HG02610 (cell line): ENCODE data around the gene NPHS1.

ENCODE experiments used
- ATAC-seq: cut with Tn5 transposase; IDR thresholded peaks from one replicate; pipeline ENCODE4 v1.9.1; 2021; ENCODE audit warnings: mild to moderate bottlenecking, moderate library complexity; ENCODE audit not compliant: unreplicated experiment

NPHS1 gene

GRCh38 chr19:35789978-35790944 lies 62.0 kb downstream of the NPHS1 start:
- ATAC-seq, result no peak

- no peak for ATAC-seq
Measured at GRCh38 chr19:35789195-35789977, 62.9 kb downstream of the NPHS1 start.

DNA sequence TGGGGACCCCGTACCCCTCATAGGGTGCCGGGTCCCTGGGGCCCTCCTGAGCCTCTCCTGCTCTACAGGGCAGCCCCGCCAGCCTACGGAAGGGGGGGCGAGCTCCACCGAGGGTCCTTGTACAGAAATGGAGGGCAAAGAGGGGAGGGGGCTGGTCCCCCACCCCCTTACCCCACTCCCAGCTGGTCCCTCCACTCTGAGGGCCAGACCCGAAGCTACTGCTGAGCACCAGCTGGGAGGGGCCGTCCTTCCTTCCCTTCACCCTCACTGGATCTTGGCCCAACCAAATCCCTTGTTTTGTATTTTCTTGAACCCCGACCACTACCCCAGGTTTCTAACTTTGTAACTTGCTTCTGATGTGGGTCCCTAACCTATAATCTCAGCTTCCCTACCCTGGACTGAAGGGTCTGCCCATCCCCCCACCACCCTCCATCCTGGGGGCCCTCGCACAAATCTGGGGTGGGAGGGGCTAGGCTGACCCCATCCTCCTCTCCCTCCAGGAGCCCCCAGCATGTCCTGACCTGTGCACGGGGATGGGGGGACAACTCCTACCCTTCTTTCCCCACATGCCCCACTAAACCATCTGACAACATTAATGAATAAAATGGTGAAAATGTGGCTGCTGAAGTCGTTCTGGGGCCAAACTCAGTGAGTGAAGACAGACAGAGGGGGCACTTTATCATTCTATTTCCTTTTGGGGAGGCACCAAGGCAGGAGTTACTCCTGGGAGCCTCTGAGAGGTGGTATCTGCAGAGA lies 63.9 kb downstream of the NPHS1 start:
- ATAC-seq, result no peak

DNA sequence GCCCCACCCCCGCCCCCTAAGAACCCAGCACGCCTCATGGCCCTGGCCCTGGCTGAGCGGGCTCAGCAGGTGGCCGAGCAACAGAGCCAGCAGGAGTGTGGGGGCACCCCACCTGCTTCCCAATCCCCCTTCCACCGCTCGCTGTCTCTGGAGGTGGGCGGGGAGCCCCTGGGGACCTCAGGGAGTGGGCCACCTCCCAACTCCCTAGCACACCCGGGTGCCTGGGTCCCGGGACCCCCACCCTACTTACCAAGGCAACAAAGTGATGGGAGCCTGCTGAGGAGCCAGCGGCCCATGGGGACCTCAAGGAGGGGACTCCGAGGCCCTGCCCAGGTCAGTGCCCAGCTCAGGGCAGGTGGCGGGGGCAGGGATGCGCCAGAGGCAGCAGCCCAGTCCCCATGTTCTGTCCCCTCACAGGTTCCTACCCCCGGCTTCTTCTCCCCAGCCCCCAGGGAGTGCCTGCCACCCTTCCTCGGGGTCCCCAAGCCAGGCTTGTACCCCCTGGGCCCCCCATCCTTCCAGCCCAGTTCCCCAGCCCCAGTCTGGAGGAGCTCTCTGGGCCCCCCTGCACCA lies 65.0 kb downstream of the NPHS1 start:
- no peak for ATAC-seq

GRCh38 chr19:35786299-35787160 lies 65.8 kb downstream of the NPHS1 start:
- no peak for ATAC-seq

DNA sequence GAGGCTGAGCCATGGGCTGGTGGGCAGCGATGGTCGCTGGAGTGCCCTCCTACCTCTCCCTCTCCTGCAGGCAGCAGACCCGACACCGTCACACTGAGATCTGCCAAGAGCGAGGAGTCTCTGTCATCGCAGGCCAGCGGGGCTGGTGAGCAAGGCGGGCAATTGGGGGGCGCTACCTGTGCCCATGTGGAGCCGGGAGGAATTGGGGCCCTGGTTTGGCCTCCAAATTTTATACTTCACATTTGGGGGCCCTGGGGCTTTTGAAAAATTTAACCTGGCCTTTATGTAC lies 67.0 kb downstream of the NPHS1 start:
- no peak for ATAC-seq

- ATAC-seq, result no peak
Measured at GRCh38 chr19:35784503-35785338, 67.6 kb downstream of the NPHS1 start.

- ATAC-seq, result no peak
Measured at GRCh38 chr19:35783469-35784434, 68.6 kb downstream of the NPHS1 start.

- ATAC-seq, result no peak
Measured at GRCh38 chr19:35782589-35782988, 69.7 kb downstream of the NPHS1 start.

DNA sequence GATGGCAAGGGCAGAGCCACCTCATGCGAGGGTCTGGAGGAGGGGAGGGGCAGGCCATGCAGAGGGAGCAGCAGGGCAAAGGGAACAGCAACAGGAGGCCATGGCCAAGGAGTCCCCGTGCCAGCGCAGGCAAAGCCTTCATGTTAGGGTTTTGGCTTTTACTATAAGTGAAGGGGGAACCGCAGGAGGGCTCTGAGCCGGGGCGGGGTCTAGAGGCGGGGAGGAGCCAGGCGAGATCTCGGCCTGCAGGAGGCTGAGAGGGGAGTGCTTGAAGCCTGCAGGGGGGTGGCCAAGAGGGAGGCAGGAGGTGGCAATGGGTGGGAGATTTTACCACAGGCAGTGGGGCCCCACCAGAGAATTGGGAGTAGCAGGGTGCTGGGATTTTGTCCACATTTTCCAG lies 70.7 kb downstream of the NPHS1 start:
- no peak for ATAC-seq

- ATAC-seq, result no peak
Measured at GRCh38 chr19:35780717-35781116, 71.6 kb downstream of the NPHS1 start.

- ATAC-seq, result no peak
Measured at GRCh38 chr19:35780058-35780457, 72.2 kb downstream of the NPHS1 start.

GRCh38 chr19:35779033-35779432 lies 73.3 kb downstream of the NPHS1 start:
- no peak for ATAC-seq

DNA sequence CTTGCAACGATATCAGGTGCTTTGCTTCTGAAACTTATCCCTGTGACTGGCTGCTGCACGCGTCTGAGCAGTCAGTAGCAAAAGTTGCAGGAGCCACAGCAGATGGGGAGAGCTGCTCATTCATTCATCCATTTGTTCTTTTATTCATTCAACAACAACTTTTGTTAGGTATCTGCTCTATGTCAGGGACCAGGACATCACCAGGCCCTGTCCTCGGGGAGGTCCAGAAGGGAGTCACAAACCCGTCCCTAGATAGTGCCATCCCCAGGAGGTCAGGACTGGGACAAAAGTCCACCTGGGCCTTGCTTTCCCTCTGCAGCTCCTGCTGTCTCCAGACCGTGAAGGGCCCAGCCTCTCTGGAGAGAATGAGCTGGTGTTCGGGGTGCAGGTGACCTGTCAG lies 74.3 kb downstream of the NPHS1 start:
- ATAC-seq, result no peak

DNA sequence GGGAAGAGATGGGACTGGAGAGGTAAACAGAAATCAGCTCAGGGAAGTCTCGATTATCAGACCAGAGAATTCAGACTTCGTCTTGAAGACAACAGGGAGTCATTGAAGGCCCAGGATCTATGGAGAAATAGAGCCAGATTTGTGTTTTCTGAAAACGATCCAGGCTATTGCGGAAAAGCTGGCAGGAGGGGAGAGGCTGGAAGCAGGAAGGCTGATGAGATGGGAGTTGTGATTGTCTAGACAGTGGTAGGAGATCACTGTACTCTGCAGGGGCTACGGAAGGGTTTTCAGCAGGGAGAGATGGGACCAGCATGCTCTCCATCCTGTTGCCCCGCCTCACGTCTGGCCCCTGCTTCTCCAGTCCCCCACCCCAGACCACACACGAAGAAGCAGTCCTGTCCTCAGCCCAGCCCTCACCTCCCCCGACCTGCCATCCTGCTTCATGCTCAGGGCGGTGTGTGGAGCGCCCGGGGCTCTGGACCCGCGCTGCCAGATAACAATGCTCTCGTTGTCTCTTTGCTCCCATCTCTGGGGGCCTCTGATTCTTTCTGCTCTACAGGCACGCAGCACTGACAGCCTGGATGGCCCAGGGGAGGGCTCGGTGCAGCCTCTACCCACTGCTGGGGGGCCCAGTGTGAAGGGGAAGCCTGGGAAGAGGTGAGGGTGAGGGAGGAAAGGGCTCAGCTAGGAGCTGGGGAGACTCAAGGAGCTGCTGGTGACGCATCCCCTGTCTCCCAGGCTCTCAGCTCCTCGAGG lies 75.0 kb downstream of the NPHS1 start:
- no peak for ATAC-seq

DNA sequence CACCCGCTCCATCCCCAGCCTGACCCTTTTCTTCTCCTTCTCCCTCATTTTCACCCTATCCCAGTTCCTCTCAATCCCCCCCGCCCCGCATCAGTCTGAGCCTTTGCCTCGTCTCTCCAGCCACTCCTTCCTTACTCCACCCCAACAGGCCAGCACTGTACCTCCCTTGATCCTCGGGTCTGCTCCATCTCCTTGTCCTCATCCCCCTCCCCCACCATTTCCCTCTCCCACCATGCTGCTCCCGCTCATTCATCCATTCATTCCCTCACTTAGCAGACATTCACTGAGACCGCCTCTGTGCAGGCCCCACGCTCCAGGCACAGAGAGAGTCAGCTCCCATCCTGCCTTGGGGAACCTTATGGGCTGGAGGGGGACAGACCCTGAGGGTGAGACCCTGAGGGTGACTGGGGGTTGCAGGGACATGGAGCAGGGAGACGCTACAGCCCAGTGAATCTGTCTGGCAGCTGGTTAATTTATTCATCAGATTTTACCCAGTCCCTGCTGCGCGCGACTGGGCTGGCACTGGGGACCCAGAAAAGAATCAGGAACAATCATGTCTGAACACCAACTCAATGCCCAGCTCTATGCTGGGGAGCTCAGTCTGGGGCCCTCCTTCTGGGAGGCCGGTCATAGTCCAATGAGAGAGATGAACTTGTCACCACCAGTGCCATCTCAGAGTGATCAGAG lies 76.1 kb downstream of the NPHS1 start:
- ATAC-seq, result no peak
